HG03045 (cell line): ENCODE measurements around the gene SVEP1.
"Not testable (repeated sequence)": the region's sequence is repeated elsewhere in the genome, so short reads cannot be mapped to it uniquely, and the experiment has no call there.

Source experiments
- ATAC-seq: cut with Tn5 transposase; IDR thresholded peaks from one replicate; pipeline ENCODE4 v1.9.1; 2021; ENCODE audit warnings: mild to moderate bottlenecking, moderate library complexity; ENCODE audit not compliant: unreplicated experiment

Gene SVEP1

GRCh38 chr9:110579862-110580219 lies 300 bp upstream of the SVEP1 start:
- no peak for ATAC-seq

DNA sequence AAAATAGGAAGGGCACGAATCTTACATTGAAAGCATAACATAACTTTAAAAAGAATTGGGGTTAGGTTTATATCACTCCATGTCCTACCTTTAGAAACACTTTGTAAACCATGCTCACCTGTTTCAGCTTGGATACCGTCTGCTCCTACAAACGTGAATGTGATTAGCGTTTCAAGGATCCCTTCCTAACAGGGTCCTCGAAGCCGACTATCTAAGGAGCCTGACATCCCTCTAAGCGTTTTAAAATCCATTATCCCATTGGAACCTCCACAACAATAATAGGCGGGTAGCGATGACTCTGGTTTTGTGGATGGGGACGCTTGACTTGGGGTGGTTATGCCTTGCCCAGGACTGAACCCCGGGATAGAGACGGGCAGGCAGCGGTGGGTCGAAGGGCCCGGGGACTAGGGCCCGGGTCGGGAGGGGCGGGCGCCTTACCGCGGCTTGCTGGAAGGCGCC lies 937 bp downstream of the SVEP1 start:
- ATAC-seq: no peak

DNA sequence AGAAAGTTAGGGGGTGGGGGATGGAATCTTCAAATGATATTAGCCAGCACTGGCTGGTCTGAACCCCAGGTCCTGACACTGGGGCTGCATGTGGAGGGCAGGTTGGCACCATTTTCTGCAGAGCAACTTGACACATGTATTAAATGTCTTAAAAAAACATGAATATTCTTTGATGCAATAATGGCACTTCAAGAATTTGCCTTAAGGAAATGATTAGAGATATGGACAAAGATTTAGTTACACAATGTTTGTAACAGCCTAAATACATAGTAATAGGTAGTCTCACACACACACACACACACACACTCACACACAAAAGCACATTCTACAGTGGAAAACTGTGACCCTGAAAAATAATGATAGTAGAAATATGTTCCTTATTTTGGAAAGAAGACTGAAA lies 3.6 kb downstream of the SVEP1 start:
- ATAC-seq: no peak

DNA sequence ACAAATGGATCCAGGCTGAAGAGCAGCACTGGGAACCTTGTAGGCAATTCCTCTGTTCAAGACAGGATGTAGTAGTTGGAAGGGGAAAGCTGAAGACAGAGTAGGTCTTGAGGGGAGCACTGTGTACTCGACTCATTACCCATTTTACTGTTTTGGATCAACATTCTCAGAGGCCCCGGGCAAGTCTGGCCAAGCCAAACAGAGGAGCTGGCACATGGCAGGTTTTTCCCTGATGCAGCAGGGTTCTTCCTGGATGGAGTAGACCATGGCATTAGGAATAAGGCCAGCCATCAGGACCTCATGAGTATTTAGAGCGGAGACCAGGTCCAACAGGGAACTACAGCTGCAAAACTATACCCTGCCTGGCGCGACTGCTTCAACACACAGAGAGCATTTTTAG lies 4.4 kb downstream of the SVEP1 start:
- no peak for ATAC-seq

DNA sequence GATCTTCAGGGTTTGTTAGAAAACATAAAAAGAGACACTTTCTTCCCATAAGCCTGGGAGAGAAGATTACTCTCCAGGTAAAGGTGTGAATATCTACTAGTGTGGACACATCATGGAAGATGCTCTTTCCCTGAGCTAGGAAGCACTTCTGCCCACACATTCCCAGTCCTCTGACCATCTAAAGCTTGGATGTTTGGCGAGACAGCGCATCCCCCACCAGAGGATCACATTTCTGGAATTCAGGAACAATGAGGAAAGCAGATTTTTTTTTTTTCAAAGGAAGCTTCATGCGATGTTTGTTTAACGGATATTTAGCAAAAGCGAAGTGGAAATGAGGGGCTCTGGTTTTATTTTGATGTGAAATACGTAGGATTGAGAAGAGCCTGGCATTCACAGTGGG lies 6.2 kb downstream of the SVEP1 start:
- no peak for ATAC-seq

DNA sequence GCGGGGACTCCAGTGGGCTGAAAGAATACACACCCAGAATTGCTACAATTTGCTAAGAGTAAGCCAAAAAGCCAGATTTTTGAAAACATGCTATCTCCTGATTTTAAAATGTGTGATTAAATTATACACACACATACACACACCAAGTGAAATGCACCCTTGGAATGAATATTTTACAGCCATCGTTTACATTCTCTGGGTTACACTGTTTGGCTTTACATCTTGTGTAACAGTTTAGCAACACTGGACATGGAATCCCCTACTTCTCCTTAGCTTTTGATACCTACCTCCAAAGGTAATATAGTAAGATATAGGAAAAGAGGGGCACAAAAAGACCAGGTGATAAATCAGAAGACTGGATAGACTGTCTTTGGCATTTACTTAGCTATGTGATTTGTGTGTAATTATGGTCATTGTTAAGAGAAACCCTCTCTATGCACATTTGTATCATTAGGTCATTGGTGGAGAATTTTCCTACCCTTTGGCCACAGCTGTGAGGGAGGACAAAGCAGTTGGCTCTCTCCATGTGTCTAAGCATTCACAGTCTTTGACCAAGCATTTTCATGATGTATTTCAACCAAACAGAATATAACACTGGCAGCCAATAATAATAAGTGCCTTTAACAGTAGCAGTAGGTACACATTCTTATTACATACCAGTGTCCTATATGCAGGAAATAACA lies 7.6 kb downstream of the SVEP1 start:
- ATAC-seq: no peak

DNA sequence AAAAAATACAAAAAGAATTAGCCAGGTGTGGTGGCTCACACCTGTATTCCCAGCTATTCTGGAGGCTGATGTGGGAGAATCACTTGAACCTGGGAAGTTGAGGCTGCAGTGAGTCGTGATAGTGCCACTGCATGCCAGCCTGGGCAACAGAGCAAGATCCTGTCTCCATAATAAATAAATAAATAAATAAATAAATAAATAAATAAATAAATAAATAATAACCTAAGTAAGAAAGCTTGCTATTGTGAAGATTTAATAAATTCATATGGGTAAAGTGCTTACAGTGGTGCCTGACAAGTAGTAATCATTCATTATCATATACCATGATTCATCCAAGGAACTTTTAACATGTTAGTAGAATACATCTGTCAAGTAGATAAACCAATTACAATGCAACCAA lies 13.4 kb downstream of the SVEP1 start:
- ATAC-seq: no peak

GRCh38 chr9:110561826-110562225 lies 17.7 kb downstream of the SVEP1 start:
- ATAC-seq: no peak

DNA sequence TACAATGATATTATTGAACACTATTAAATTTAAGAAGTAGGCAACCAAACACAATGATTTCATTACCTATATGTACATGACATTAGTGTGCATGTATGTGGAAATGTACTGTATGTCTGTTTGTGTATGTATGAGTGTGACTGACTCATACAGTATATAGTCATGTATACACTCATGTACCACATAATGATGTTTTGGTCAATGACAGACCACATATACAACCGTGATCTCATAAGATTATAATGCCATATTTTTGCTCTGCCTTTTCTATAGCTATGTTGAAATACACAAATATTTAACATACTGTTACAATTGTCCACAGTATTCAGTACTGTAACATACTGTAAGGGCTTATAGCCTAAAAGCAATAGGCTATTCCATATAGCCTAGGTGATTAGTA lies 19.7 kb downstream of the SVEP1 start:
- ATAC-seq: no peak

DNA sequence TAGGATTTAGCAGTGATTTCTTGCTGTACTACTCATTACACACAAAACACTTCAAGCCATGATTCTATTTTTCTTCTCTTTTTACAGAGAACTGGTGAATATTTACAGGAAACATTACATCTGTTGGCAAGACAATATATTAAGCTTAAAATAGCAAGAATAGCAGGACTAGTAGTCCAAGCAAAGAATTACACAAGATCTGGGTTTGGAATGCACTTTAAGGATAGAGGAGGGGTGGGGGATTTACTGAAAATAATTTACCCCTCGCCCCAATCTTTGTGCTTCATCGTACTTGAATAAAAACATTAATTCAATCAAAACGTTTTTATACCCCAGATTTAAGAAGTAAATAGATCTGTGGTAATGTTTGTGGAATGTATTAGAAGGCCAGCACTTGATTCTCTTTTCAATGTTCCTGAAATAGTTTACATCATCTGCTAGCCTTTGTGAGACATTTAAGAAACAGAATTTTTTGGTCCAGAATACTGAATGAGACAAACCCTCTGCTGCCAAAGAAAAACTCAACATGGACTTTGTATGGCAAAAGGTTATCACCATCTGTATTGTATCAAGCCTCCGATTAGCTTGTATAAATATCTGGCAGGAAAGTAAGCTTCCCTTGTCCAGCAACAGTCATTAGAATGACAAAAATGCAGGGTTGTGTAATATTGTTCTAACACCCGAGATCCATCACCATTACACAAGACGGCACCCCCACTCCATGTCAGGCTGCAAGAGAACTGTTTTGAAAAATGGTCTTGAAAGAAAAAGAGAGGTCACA lies 23.8 kb downstream of the SVEP1 start:
- no peak for ATAC-seq

DNA sequence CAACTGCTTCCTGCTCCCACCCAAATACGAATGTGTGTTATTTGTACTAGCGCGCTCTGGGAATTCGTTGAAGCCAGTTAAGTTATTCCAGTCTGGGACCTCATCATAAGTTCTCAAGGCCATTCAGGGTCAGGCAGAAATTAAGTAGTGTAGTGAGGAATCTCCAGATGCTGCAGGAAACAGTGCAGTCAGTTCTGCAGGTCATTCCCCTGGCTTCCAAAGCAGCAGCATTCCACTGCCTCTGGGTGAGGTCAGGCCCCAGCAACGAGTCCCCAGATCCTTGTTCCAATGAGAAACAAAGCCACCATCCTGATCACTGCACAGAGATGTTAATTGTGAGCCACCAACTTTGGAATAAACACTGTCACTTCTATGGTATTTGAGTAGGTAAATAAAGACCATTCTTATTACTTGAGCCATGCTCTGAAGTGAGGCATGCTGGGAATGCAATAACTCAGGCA lies 33.1 kb downstream of the SVEP1 start:
- ATAC-seq: no peak

GRCh38 chr9:110545705-110546104 lies 33.8 kb downstream of the SVEP1 start:
- ATAC-seq: no peak

GRCh38 chr9:110543631-110544051 lies 35.9 kb downstream of the SVEP1 start:
- ATAC-seq: no peak

DNA sequence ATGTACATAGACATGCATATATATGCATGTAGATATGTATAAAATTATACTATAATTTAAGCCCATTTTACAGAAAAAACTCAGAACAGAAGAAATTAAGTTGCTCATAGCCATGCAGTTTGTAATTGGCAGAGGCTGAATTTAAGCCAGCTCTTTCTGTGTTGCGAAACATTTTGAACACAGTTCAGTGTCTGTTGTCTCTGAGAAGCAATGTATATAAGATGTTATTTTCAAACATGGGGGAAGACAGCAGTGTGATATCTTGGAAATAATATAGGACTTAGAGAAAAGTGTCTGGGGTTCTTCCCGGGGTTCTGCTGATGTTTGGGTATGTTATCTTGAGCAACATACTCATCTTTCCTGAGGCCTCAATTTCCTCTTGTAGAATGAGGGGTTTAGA lies 37.6 kb downstream of the SVEP1 start:
- ATAC-seq: no peak

GRCh38 chr9:110538647-110539041 lies 40.9 kb downstream of the SVEP1 start:
- ATAC-seq: no peak

- no peak for ATAC-seq
Measured at GRCh38 chr9:110537841-110538646, 41.5 kb downstream of the SVEP1 start.

DNA sequence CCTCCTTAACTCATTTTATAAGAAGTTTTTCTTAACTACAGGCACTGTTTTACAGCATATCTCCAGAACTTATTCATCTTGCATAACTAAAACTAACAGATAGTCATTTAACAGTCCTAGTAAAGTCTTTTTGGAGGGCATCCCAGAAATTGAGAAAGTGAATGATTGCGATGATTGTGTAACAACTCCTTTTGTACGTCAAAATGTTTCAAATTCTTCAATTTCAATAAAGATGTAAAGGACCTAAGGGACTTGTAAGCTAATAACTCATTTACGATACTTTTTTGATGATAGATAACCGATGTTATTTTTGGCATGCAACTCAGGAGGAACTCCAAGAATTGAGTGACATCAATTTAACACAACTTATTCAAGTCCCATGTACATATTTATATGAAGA lies 42.7 kb downstream of the SVEP1 start:
- no peak for ATAC-seq

GRCh38 chr9:110534162-110534561 lies 45.4 kb downstream of the SVEP1 start:
- ATAC-seq: not testable (repeated sequence)

GRCh38 chr9:110532908-110533665 lies 46.5 kb downstream of the SVEP1 start:
- ATAC-seq: no peak

GRCh38 chr9:110531776-110532175 lies 47.8 kb downstream of the SVEP1 start:
- no peak for ATAC-seq

DNA sequence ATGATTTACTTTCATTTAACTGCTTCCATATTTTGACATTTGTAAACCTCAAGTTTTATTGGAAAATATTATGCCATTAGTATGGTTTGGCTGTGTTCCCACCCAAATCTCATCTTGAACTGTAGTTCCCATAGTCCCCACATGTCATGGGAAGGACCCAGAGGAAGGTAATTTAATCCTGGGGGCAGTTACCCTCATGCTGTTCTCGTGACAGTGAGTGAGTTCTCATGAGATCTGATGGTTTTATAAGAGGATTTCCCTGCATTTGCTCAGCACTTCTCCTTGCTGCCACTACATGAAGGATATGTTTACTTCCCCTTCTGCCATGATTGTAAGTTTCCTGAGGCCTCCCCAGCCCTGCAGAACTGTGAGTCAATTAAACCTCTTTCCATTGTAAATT lies 48.3 kb downstream of the SVEP1 start:
- ATAC-seq: not testable (repeated sequence)
